ENCODE results near the gene NRXN3.

DNA sequence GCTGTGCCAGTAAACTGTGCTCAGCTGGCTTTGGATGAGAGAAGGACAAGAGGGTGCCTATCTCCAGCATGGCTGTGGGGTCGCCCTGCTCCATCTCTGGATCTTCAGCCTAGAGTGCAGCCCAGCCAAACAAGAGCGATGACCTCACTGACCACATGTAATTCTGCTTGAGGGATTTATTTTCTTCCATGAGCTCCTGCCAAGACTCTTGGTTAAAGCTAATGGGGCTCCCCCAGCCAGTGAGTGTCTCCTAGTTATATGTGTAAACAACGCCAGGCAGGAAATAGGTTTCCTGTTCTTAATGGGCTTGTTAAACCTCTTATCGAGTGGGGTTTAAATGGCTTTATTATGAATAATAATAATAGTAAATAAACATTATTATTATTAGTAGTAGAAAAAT lies 397.2 kb downstream of the NRXN3 start:
- no peak for TF ChIP-seq MAFK (IDR thresholded peaks at IDR 0.05; ENCODE audit: low read depth, low read length)
- TF ChIP-seq, protein P1, sequence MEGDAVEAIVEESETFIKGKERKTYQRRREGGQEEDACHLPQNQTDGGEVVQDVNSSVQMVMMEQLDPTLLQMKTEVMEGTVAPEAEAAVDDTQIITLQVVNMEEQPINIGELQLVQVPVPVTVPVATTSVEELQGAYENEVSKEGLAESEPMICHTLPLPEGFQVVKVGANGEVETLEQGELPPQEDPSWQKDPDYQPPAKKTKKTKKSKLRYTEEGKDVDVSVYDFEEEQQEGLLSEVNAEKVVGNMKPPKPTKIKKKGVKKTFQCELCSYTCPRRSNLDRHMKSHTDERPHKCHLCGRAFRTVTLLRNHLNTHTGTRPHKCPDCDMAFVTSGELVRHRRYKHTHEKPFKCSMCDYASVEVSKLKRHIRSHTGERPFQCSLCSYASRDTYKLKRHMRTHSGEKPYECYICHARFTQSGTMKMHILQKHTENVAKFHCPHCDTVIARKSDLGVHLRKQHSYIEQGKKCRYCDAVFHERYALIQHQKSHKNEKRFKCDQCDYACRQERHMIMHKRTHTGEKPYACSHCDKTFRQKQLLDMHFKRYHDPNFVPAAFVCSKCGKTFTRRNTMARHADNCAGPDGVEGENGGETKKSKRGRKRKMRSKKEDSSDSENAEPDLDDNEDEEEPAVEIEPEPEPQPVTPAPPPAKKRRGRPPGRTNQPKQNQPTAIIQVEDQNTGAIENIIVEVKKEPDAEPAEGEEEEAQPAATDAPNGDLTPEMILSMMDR (conservative IDR thresholded peaks at IDR 0.05; ENCODE audit: low read depth, low read length) = no peak
- TF ChIP-seq BHLHE40 (IDR thresholded peaks at IDR 0.05; ENCODE audit: low read depth, low read length) = no peak
- TF ChIP-seq POLR2A (IDR thresholded peaks at IDR 0.05; ENCODE audit: low read depth, low read length) = no peak
- TF ChIP-seq, protein P2, sequence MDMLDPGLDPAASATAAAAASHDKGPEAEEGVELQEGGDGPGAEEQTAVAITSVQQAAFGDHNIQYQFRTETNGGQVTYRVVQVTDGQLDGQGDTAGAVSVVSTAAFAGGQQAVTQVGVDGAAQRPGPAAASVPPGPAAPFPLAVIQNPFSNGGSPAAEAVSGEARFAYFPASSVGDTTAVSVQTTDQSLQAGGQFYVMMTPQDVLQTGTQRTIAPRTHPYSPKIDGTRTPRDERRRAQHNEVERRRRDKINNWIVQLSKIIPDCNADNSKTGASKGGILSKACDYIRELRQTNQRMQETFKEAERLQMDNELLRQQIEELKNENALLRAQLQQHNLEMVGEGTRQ (IDR thresholded peaks at IDR 0.05; ENCODE audit: low read depth, low read length) = no peak
- TF ChIP-seq RFX5 (IDR thresholded peaks at IDR 0.05; ENCODE audit: low read depth, low read length) = no peak

All from IMR-90 (cell line).